HUDEP-2 (cell line): Measurements from ENCODE around the gene GLO1.

ENCODE experiments used
- DNase-seq, 76 experiments: peaks; one replicate each; lab custom pipeline; 2025; ENCODE audit not compliant: unreplicated experiment in 76 of 76; lab: John Stamatoyannopoulos, UW

Gene GLO1

DNA sequence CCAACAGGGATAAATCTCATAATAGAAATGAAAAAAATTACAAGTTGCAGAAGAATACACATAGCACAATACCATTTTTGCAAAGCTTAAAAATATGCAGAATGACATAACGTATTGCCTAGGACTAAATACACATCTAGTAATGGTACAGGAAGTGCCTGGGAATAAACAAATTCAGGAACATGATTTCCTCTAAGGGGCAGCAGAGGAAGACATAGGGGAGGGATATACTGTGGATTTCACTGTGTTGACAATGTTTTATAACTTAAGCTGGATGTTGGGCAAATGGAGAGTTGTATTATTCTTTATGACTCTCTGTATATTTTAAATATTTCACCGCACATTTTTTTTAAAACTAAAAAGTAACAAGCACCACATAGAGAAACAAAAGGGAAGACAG lies 5.6 kb upstream of the GLO1 start:
- DNase-seq, result no peak

DNA sequence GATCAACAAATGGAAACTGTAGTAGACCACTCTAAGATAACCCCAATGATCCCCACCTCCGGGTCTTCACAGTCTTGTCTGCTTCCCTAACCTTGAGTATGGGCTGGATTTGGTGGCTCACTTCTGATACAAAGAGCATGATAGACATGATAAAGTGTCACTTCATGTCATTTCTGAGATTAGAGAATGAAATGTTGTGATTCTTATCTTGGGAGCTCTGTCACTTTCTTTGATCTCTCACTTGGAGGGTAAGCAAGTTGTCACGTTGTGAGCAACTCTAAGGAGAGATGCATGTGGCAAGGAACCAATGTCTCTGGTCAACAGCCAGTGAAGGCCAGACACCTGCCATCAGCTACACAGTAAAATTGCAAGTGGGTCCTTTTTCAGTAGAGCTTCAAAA lies 3.0 kb upstream of the GLO1 start:
- DNase-seq, result no peak

DNA sequence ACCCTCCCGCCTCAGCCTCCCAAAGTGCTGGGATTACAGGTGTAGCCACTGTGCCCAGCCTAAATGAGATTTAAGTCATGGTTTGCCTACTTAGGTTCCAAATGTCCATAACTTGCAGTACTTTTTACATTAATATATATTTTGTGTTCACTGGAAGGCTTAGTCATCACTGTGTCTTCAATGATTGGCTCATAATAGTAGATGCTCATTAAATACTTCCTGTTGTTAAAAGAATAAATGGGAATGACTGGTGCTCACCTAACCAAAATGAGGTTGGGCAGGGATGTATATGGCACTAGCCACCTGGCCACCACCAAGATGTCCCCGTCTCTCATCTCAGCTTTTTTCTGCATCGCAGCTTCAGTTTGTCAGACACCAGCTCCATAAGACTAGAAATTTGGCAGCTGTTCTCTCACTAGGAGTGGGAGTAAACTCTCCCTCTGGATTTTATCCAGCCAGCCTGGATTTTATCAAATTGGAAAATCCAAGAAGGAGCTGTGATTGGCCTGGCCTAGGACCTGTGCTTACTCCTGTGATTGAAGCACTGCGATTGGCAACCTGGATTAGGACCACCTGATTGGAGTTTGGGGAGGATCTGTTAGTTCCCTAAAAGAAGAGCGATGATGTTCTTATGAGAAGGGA lies 1.1 kb upstream of the GLO1 start:
- no peak for DNase-seq

DNA sequence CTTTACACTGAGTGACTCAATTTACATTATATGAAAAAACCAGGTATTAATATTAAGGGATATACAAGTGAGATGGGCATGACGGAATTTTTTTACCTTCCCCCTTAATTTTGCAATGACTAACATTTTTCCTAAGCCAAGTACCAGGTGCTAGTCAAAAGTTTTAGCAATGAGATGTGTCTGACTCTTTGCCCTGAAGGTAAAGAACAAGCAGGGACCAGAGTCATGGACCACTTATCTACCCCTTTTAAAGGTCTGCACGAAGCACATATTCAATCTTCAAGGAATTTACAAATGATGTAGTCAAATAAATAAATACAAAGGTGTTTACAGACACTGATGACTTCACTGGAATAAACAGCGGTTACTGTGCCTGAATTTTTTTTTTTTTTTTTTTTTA lies 1.4 kb downstream of the GLO1 start:
- DNase-seq, result peak in 1 of 76 experiments; percentile 12

DNA sequence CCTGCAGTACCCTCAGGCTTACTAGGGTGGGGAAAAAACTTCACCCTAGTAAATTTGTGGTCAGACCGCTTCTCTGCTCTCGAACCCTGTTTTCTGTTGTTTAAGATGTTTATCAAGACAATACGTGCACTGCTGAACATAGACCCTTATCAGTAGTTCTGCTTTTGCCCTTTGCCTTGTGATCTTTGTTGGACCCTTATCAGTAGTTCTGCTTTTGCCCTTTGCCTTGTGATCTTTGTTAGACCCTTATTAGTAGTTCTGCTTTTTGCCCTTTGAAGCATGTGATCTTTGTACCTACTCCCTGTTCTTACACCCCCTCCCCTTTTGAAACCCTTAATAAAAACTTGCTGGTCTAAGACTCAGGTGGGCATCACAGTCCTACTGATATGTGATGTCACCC lies 3.2 kb downstream of the GLO1 start:
- DNase-seq, result peak in 12 of 76 experiments; percentile 15 to 77 (median 36)

DNA sequence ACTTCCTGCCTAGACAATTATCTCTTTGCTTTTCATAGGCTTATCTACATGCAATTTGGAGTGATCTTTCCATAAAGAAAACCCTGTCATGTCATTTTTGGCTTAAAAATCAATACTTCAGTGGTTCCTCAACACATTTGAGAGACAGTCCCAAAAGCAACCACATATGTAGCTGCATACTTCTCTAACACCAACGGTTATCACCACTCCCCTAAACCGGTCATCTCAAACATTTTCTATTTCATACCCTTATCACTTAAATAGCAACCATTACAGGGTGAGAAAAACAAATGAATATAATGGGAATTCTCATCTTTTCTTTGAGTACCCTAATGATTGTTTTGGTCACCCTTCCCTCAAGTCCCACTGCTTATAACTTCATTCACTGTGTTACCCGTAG lies 5.1 kb downstream of the GLO1 start:
- no peak for DNase-seq

DNA sequence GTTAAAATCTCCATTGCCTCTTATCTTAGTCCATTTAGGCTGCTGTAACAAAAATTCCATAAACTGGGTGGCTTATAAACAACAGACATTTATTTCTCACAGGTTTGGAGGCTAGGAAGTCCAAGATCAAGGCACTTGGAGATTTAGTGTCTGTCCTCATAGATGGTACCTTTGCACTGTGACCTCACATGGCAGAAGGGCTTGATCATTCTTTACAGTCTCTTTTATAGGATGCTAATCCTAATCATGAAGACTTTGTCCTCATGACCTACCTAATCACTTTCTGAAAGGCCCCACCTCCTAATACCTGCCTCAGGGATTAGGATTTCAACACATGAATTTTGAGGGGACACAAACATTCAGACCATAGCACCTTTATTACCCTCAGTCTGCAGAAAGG lies 6.6 kb downstream of the GLO1 start:
- no peak for DNase-seq

DNA sequence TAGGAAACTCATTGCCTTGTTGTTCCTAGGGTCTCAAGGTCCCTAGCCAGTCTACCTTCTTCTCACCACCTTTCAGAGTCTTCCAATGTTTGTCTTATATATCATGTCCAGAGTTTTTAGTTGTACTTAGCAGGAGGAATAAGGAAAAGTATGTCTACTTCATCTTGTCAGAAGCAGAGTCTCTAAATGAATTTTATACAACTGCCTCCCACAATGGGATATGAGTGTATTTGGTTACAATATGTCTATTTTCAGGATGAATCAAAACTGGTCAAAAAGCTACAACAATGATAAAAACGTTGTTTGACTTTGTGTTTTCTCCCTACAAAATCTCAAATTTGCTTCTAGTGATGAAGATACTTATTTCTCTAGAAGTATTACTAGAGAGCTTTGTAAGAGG lies 7.0 kb downstream of the GLO1 start:
- DNase-seq, result no peak

DNA sequence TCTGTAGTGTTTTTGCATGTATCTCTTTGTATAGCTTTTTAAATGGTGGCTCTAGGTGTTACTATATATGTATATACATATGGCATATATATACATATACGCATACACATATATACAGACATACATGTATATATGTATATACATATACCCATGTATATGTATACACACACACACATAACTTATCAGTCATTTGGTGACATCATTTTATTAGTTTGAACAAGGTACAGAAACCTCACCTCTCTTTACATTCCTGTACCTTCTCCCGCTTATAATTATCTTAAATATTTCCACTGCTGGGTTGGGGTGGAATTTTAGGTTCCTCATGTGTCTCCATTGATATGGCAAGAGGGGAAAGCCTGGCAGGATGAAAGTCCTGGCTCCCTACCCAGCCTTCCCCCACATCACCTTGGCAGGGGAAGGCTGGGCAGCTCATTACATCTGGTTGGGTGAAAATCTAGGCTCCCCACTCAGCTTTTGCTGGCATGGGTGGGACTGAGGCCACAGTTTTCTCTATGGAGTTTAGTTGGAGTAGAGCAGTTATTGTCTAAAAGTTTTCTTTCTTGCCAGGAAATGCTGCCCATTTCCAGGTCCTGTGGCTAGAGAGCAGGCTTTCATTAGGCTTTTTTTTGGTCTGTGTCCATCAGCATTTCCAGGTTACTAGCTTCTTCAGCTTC lies 7.6 kb downstream of the GLO1 start:
- no peak for DNase-seq

DNA sequence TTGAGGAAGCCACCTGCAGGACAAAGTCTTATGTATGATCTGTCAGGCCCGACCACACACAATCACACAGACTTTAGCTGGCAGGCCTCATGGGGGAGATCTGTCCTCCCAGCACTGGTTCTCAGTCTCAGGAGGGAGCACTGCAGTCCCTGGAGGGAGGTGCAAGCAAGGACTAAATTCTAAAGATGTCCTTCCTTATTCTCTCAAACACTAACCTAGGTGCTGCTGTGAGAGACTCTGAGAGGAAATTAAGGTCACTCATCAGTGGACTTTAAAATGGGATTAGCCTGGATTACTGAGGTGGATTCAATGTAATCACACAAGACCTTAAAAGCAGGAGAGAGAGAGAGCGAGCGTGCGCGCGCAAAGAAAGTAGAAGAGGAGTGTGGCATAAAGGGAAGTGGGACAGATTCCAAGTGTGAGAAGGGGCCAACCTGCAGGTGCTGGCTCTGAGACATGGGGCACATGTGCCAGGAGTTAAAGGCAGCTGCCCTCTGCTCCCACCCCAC lies 14.3 kb downstream of the GLO1 start:
- peak in 1 of 76 experiments; percentile 16 for DNase-seq

DNA sequence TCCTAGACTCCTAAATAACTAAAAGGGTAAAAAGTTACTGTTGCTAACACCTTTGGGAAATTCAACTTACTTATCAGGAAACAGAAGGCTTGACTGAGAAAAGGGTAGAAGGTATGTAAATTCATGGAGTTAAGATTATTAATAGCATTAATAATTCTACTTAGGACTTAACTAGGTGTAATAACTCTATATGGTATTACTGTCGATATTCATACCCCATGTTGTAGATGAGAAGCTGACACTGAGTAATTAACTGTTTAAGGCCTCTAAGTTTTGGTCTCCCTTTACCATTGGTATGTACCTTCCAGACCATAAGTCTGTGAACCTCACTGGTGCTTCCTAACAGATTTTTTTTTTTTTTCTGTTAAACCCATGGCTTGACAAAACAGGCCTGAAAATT lies 15.4 kb downstream of the GLO1 start:
- no peak for DNase-seq

DNA sequence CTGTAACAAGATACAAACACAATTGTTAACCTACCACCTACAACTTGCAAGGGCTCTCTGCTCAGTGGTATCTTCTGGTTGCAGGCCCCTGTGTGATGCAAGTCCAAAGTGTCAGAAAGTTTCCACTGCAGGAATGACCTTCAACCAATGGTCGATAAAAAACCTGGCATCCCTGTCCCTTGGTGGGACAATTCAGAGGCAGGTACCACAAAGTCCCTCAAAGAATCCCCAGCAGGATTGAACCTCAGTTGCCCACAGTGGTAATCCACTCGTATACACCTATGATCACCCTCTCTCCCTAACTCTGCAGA lies 15.9 kb downstream of the GLO1 start:
- no peak for DNase-seq

DNA sequence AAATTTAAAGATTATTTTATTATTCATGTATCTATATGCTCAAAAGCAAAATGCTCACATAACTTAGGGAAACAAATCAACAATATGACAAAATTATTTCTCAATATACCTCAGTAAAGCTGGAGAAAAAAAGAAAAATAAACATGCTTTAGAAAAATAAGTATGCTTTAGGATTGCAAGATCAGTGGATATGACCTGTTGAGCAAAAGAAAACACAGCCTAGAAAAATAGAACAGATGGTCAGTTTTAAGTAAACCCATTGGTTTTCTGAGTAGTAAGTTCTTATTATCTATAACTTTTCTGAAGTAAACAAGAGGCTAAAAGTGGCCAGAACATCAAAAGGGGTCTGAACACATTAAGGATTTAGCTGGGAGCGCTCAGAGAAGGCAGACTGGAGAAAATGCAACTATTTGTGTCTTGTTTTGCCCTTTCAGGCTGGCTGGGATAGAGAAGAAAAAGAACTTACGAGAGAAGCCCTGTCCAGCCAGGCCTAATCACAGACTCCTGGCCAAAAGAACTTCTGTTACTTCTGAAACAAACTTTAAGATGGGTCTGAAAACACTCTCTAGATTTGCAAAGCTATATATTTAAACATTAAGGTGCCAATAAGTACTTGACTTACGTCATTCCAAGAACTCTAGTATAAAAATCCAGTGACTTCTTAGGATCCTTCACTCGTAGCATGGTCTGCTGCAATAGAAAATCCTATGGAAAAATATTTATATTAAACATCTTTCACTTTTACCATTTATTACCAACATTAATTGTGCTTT lies 16.5 kb downstream of the GLO1 start:
- DNase-seq, result no peak

DNA sequence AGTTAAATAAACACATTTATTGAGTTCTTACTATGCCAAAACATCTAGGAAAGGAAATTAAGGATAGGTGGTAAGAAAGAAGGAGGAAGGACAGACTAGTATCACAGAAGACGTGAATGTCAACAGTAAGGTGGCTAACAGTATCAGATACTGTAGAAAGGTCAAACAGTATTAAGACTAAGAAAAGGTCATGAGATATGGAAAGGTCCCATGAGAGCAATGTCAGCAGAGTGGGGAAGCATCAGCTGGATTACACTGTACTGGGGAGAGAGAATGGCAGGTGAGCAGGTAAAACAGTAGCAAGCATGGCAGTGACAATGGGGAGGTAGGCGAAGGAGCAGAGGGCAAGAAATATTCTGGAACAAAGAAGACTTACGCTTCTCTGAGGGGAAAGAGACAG lies 18.0 kb downstream of the GLO1 start:
- DNase-seq, result no peak

DNA sequence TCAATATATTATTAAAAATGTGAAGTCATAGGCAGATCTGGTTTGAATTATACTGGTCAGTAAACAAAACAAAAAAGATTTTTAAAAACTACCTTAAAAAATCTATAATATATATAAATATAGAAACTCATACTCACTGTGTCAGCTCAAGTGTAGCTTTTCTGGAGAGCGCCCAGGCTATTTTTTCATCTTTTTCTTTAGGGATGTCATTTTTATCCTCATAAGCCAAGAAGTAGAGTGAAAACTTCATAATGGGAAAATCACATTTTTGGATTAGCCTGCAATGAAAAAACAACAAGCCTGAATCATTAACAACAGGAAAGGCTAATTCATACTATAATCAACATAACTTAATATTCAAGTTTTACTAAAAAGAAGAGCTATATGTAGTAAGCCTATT lies 18.7 kb downstream of the GLO1 start:
- DNase-seq, result no peak

DNA sequence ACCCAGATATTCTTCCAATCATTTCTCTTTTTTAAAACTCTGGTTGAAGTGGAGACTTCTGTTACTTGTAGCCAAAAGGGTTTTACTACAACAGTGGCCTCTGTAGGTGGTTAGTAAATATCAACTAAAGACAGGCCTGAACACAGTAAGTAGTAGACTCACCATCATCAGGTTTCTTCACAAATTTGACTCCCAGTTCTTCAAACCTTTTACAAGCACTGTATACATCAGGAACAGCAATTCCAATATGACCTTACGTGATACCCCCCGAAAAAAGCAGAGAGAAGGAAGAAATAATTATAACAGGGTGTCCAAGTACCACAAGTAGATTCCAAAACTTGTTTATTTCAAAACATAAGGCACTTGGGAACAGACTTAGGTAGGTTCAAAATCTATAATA lies 21.1 kb downstream of the GLO1 start:
- no peak for DNase-seq

DNA sequence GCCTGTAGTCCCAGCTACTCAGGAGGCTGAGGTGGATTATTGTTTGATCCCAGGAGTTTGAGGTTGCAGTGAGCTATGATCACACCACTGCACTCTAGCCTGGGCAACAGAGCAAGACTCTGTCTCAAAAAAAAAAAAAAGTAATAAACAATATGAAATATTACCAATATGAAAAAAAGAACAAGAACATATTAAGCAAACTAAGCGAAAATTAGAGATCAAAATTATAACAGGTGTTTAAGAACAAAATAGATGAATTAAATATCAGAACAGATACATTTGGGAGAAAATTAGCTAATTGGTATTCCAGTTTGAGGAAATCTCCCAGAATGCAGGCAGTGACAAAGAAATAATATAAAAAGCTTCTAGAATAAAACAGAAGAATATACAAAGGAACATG lies 23.3 kb downstream of the GLO1 start:
- no peak for DNase-seq

DNA sequence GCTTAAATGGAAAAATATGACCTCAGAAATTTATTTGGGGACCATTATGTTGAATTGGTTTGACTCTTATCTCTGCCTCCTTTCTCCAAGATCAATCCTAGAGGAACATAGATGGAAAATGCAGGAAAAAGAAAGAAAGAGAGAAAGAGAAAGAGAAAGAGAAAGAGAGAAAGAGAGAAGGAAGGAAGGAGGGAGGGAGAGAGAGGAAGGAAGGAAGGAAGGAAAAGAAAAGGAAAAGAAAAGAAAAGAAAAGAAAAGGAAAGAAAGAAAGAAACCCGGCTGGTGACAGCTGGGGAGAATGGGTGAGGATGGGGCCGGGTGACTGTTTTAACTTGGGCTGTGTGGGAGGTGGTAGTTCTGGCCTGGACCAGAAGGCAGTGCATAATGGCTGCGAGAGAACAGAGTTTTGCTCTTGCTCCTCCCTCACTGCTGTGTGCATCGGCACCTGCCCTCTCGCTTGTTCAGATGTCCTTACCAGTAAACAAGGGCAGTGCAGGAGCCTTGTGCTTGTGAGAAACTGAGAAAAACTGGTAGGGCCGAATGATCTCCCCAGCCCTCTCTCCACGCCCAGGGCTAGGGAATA lies 24.7 kb downstream of the GLO1 start:
- DNase-seq, result no peak

DNA sequence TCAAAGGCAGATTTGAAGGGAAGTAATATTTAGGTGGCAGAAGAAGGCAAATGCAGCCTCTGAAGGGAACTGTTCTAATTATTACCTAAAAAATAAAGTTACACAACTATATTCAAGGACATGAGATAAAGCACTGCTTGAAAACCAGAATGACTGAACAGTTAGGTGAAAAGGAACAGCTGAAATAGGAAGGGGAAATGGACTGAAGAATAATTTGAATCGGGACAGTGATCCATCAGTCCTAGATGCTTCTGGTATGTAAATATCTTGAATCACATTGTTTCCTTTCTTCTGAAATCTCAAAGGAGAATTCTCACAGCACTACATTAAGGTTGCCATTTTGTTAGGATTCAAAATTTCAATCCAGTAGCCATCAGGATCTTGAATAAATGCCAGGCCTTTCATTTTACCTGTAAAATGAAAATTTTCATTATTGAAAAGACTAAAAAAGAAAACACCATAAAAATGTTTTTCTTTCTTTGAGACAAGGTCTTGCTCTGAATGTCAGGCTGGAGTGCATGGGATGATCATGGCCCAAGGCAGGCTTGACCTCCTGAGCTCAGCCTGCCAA lies 25.9 kb downstream of the GLO1 start:
- no peak for DNase-seq

DNA sequence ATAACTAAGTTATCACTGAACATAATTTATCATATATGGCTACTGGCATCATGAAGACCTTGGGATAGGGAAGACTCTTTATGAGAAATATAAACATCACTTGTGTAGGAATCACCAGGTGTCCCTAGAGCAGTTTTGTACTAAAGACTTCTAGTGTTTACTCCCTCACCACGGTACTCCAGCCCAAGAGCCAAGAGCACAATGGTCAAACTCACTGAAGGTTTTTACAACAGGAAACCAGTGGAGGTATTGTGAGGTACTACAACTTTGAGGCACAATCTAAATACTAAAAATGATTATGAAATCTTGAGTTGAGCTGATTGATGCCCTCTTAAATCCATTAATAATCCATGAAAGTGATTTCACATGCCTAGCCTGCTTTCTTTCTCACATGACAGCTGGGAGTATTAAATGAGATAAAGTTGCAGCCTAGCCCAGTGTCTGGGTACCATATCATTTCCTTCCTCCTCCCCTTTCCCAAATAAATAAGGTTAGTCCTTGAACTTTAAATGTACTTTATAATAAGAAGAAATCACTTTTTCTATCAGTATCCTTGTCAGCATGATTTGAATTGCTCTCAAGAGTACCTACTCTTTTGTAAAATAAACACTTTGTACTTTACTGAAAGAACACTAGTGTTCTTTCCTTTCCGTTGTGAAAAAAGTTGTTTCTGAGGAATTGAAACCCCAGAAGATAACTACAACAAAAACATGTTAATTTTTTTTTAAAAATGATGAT lies 26.5 kb downstream of the GLO1 start:
- no peak for DNase-seq
